Panc1 (cell line): ENCODE measurements around the gene PCGF3.

Experiments
- POLR2AphosphoS5 ChIP-seq: IDR thresholded peaks from 2 replicates; pipeline ENCODE4 v1.6.1; 2012; ENCODE audit warnings: mild to moderate bottlenecking, low read depth, low read length, moderate library complexity
- TCF7L2 ChIP-seq: IDR thresholded peaks from 2 replicates; pipeline ENCODE4 v1.6.1; 2011; ENCODE audit warnings: mild to moderate bottlenecking, low read depth, low read length, inconsistent platforms
- TF ChIP-seq, protein P1 (sequence below): fragments of 450-650 bp; IDR thresholded peaks from 2 replicates; pipeline ENCODE4 v1.5.1; 2017; ENCODE audit warnings: mild to moderate bottlenecking

DNA sequence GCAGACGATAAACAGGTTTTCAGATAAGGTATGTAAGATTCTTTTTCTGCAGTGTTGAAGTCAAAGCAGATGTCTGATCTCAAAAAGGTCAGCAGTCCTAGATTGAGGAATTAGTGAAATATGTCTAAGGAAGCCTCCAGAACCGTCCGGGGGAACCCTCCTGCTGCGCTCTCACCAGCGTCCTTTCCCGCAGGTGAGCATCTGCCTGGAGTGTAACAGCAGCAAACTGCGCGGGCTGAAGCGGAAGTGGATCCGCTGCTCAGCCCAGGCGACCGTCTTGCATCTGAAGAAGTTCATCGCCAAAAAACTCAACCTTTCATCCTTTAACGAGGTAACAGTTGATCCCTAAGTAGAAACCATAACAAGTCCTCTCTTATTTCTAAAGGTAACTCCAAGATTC is 55.5 kb downstream of the PCGF3 start:
- TF ChIP-seq, protein P1, sequence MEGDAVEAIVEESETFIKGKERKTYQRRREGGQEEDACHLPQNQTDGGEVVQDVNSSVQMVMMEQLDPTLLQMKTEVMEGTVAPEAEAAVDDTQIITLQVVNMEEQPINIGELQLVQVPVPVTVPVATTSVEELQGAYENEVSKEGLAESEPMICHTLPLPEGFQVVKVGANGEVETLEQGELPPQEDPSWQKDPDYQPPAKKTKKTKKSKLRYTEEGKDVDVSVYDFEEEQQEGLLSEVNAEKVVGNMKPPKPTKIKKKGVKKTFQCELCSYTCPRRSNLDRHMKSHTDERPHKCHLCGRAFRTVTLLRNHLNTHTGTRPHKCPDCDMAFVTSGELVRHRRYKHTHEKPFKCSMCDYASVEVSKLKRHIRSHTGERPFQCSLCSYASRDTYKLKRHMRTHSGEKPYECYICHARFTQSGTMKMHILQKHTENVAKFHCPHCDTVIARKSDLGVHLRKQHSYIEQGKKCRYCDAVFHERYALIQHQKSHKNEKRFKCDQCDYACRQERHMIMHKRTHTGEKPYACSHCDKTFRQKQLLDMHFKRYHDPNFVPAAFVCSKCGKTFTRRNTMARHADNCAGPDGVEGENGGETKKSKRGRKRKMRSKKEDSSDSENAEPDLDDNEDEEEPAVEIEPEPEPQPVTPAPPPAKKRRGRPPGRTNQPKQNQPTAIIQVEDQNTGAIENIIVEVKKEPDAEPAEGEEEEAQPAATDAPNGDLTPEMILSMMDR = no peak
- TF ChIP-seq POLR2AphosphoS5 = no peak
- TF ChIP-seq TCF7L2 = no peak
